Adrenal gland (tissue), 12 donors: ENCODE data around the gene ARL8B. TPM values are rescaled to one million over a fixed set of nuclear protein-coding genes. Genes with fewer than 3 reads are reported as not detected.

ENCODE experiments used
- DNase-seq, 7 donors: peaks; one replicate each; pipeline ENCODE4 v3.0.0-alpha.2; 2019 to 2020
- H3K27ac ChIP-seq, 5 donors: fragments of 200-600 bp; sonication (generic) in 4 of 5; 1 replicate in 3 of 5; 2 replicates in 2 of 5; pipeline versions ENCODE4 v1.5.1 to v1.8.0; 2016 to 2020; ENCODE audit warnings: mild to moderate bottlenecking in 1 of 5
- H3K27me3 ChIP-seq: fragments of 200-600 bp; 2 replicates; pipeline ENCODE4 v1.8.0; 2021
- H3K36me3 ChIP-seq, 2 donors: fragments of 200-600 bp; replicated peaks in 1 of 2; 1 replicate in 1 of 2; 2 replicates in 1 of 2; pipeline versions ENCODE4 v1.5.1 to v1.8.0; 2018 to 2022
- H3K4me1 ChIP-seq, 2 donors: fragments of 200-600 bp; replicated peaks in 1 of 2; 1 replicate in 1 of 2; 2 replicates in 1 of 2; pipeline versions ENCODE4 v1.5.1 to v1.8.0; 2018 to 2021
- H3K4me3 ChIP-seq, 4 donors: fragments of 200-600 bp; sonication (generic) in 3 of 4; one replicate each; pipeline ENCODE4 v1.5.1; 2016 to 2018
- H3K9me3 ChIP-seq, 3 donors: fragments of 200-600 bp; sonication (generic) in 1 of 3; replicated peaks in 1 of 3; 1 replicate in 2 of 3; 2 replicates in 1 of 3; pipeline versions ENCODE4 v1.5.1 to v1.8.0; 2016 to 2021
- POLR2A ChIP-seq, 2 donors: fragments of 450-650 bp; IDR thresholded peaks; one replicate each; pipeline ENCODE4 v1.6.1; 2017; ENCODE audit warnings: antibody characterized with exemption in 2 of 2, mild to moderate bottlenecking in 2 of 2, moderate library complexity in 1 of 2
- WGBS, 4 donors: extraction: QIAGEN DNeasy Blood & Tissue Kit in 2 of 4; methylation state at CpG; one replicate each; pipeline versions ENCODE4 v1.1.5 to v1.1.7; 2013 to 2017; 5-methylcytosine and 5-hydroxymethylcytosine counted together
- intact Hi-C, 2 donors: fragments of 100-400 bp; cut with DNase I; formaldehyde crosslinking; loops; one replicate each; pipeline versions ENCODE4 v1.14.1 to v1.15.0; 2022 to 2023
- polyA plus RNA-seq, 3 donors: library from polyadenylated mRNA; stranded (reverse); fragments of 200-250 nt in 2 of 3; fragments of 350-450 nt in 1 of 3; fragmentation: Illumina TruSeq in 1 of 3; extraction: RNeasy Lipid Tissue Mini Kit (QIAGEN cat#74804) in 1 of 3; gene quantifications; one replicate each; pipeline ENCODE4 v1.2.3, GENCODE V29; 2013 to 2014
- small RNA-seq, 2 donors: library from RNA; depleted of rRNA; stranded (forward); fragments of <200 nt; gene quantifications; one replicate each; pipeline ENCODE3, GENCODE V24; 2016
- total RNA-seq, 9 donors: library from RNA; depleted of rRNA in 4 of 9; stranded (reverse); fragments of >200 nt in 4 of 9; fragments of 120-200 nt in 1 of 9; fragmentation: NEBNext Ultra II Directional in 1 of 9; extraction: Animal tissue kit (Norgen Biotek cat#: 25700) in 1 of 9; gene quantifications; one replicate each; pipeline versions ENCODE4 v1.1.0 to v1.2.4, GENCODE V29; 2013 to 2023
- TF ChIP-seq, protein P1 (sequence below), 6 experiments: fragments of 450-650 bp in 4 of 6; fragments of 200-600 bp in 2 of 6; sonication (generic) in 1 of 6; IDR thresholded peaks; 1 replicate in 5 of 6; 2 replicates in 1 of 6; pipeline versions ENCODE4 v1.5.1 to v1.8.0; 2016 to 2021; ENCODE audit warnings: antibody characterized with exemption in 6 of 6, mild to moderate bottlenecking in 2 of 6, moderate library complexity in 1 of 6
- donor health status: healthy with polysubstance abuse.
- donor health status: Bipolar disorder and iron deficiency.
- donor health status: DM: yes; HTN: yes; CAD: no.
- donor health status: DM: no; HTN: no; CAD: no.
- donor health status: DM: no; HTN: no; CAD: no.
- donor health status: DM: yes; HTN: yes; CAD: no.

The ARL8B gene
- total and polyA plus RNA-seq, 12 donors, result 27.8 to 131 (median 52.8) TPM

GRCh38 chr3:5227812-5228211 is 105.7 kb downstream of the ARL8B start:
- no peak overlapping the region for H3K4me3 ChIP-seq
- intact Hi-C loops, result no loop called here
- WGBS, 4 donors, result 39 to 63% (median 60%) methylated on average over 6 of the region's 6 CpGs
- no peaks in the 10 kb centered on the region for H3K9me3 ChIP-seq
- no peaks in the 10 kb centered on the region for H3K27me3 ChIP-seq
- no peaks in the 10 kb centered on the region for H3K4me1 ChIP-seq
- H3K27ac ChIP-seq, result no peak overlapping the region
- peak in 1 of 7 donors; percentile 48 for DNase-seq
- H3K36me3 ChIP-seq, result no peaks in the 10 kb centered on the region
- TF ChIP-seq, protein P1, sequence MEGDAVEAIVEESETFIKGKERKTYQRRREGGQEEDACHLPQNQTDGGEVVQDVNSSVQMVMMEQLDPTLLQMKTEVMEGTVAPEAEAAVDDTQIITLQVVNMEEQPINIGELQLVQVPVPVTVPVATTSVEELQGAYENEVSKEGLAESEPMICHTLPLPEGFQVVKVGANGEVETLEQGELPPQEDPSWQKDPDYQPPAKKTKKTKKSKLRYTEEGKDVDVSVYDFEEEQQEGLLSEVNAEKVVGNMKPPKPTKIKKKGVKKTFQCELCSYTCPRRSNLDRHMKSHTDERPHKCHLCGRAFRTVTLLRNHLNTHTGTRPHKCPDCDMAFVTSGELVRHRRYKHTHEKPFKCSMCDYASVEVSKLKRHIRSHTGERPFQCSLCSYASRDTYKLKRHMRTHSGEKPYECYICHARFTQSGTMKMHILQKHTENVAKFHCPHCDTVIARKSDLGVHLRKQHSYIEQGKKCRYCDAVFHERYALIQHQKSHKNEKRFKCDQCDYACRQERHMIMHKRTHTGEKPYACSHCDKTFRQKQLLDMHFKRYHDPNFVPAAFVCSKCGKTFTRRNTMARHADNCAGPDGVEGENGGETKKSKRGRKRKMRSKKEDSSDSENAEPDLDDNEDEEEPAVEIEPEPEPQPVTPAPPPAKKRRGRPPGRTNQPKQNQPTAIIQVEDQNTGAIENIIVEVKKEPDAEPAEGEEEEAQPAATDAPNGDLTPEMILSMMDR (IDR thresholded peaks at IDR 0.05), result no peak
- no peak for TF ChIP-seq POLR2A (IDR thresholded peaks at IDR 0.05)

- no peaks in the 10 kb centered on the region for H3K27me3 ChIP-seq
- H3K27ac ChIP-seq, result no peak overlapping the region
- no peaks in the 10 kb centered on the region for H3K36me3 ChIP-seq
- no peaks in the 10 kb centered on the region for H3K4me1 ChIP-seq
- TF ChIP-seq, protein P1 (IDR thresholded peaks at IDR 0.05), result no peak
- TF ChIP-seq POLR2A (IDR thresholded peaks at IDR 0.05), result no peak
- intact Hi-C loops, result no loop called here
- H3K9me3 ChIP-seq, result no peaks in the 10 kb centered on the region
- 57 to 68% (median 62%) methylated on average over 2 of the region's 2 CpGs for WGBS, 4 donors
- no peak for DNase-seq
- no peak overlapping the region for H3K4me3 ChIP-seq
Observed at GRCh38 chr3:5229414-5229813, 107.3 kb downstream of the ARL8B start.

Small RNA genes lying within 50 kb of the gene (small RNA-seq; reads per million reads assigned to genes)
- gene AC090955.1, result 0 reads per million in 2 donors
- 0 reads per million in 2 donors for gene RF00019

Other genes starting within 250 kb of the ARL8B start
- gene BHLHE40, start 142.9 kb upstream of the ARL8B start, total RNA-seq, result 100 to 1,000 TPM in 4 of 9 donors, 10 to 100 TPM in 4, 1 to 10 TPM in 1; 3.4 to 224 (median 85.1) TPM
- gene BHLHE40, start 142.9 kb upstream of the ARL8B start, polyA plus RNA-seq, result 10 to 100 TPM; 19.1 to 50.2 (median 49.8) TPM
- 10 to 100 TPM in 8 of 9 donors, 1 to 10 TPM in 1; 9.9 to 63.6 (median 34.8) TPM for gene EDEM1, start 65.4 kb downstream of the ARL8B start, total RNA-seq
- gene EDEM1, start 65.4 kb downstream of the ARL8B start, polyA plus RNA-seq, result 10 to 100 TPM in 1 of 3 donors, 1 to 10 TPM in 2; 3.1 to 24.9 (median 3.6) TPM